Smooth muscle cell (in vitro differentiated cells): Measurements from ENCODE around the gene GCFC2. TPM values are rescaled to one million over a fixed set of nuclear protein-coding genes. Genes with fewer than 3 reads are reported as not detected.

Source experiments
- DNase-seq: peaks from one replicate; lab custom pipeline; 2025; ENCODE audit not compliant: unreplicated experiment; lab: John Stamatoyannopoulos, UW
- H2AFZ ChIP-seq: fragments of 200-600 bp; sonication (generic); 2 replicates; pipeline ENCODE4 v1.6.0; 2016; ENCODE audit warnings: antibody characterized with exemption, low read depth, mild to moderate bottlenecking
- H3F3A ChIP-seq: fragments of 200-600 bp; sonication (generic); 2 replicates; pipeline ENCODE4 v1.6.0; 2017; ENCODE audit warnings: antibody characterized with exemption, low read depth
- H3K27ac ChIP-seq: fragments of 200-600 bp; sonication (generic); 2 replicates; pipeline ENCODE4 v1.5.1; 2016; ENCODE audit warnings: low read depth, mild to moderate bottlenecking
- H3K27me3 ChIP-seq: fragments of 200-600 bp; sonication (generic); 2 replicates; pipeline ENCODE4 v1.6.1; 2016; ENCODE audit warnings: low read depth, mild to moderate bottlenecking
- H3K36me3 ChIP-seq: fragments of 200-600 bp; sonication (generic); 2 replicates; pipeline ENCODE4 v1.5.1; 2016; ENCODE audit warnings: low read depth
- H3K4me1 ChIP-seq: fragments of 200-600 bp; sonication (generic); 2 replicates; pipeline ENCODE4 v1.5.1; 2016; ENCODE audit warnings: low read depth
- H3K4me2 ChIP-seq: fragments of 200-600 bp; sonication (generic); 2 replicates; pipeline ENCODE4 v1.6.0; 2016; ENCODE audit warnings: mild to moderate bottlenecking
- H3K4me3 ChIP-seq: fragments of 200-600 bp; sonication (generic); 2 replicates; pipeline ENCODE4 v1.5.1; 2016; ENCODE audit warnings: mild to moderate bottlenecking
- H3K79me2 ChIP-seq: fragments of 200-600 bp; sonication (generic); 2 replicates; pipeline ENCODE4 v1.6.0; 2016; ENCODE audit warnings: low read depth, mild to moderate bottlenecking
- H3K9ac ChIP-seq: fragments of 200-600 bp; sonication (generic); 2 replicates; pipeline ENCODE4 v1.6.0; 2016; ENCODE audit warnings: low read depth
- H3K9me3 ChIP-seq: fragments of 200-600 bp; sonication (generic); replicated peaks from 2 replicates; pipeline ENCODE4 v1.5.1; 2016; ENCODE audit warnings: low read depth
- H4K20me1 ChIP-seq: fragments of 200-600 bp; sonication (generic); 2 replicates; pipeline ENCODE4 v1.6.0; 2016; ENCODE audit warnings: low read depth
- CTCF ChIP-seq: fragments of 200-600 bp; sonication (generic); IDR thresholded peaks from 2 replicates; pipeline ENCODE4 v1.5.1; 2017; ENCODE audit warnings: borderline replicate concordance, mild to moderate bottlenecking, antibody characterized with exemption; ENCODE audit not compliant: insufficient read depth, poor library complexity, severe bottlenecking
- WGBS: methylation state at CpG from one replicate; pipeline ENCODE4 v1.1.7; 2016; ENCODE audit warnings: low lambda C conversion rate; 5-methylcytosine and 5-hydroxymethylcytosine counted together
- polyA plus RNA-seq: library from polyadenylated mRNA; unstranded; fragments of >200 nt; fragmentation: Nextera tagmentation; extraction: Ambion mirVana; gene quantifications from 2 replicates; pipeline ENCODE4 v1.2.1, GENCODE V29; 2016
- total RNA-seq: library from RNA; depleted of rRNA; stranded (reverse); fragments of >200 nt; gene quantifications from 2 replicates; pipeline ENCODE4 v1.2.3, GENCODE V29; 2014

Gene GCFC2
- total and polyA plus RNA-seq, 2 experiments from 2014 or later: 5.7 to 11.5 TPM

GRCh38 chr2:75728614-75729419 lies 18.1 kb upstream of the GCFC2 start:
- WGBS: 83% methylated on average over 6 of the region's 6 CpGs
- no peak overlapping the region for H3K4me3 ChIP-seq
- TF ChIP-seq CTCF: no peak
- H3F3A ChIP-seq: no peaks in the 10 kb centered on the region
- H3K36me3 ChIP-seq: no peaks in the 10 kb centered on the region
- no peak for DNase-seq
- H3K9ac ChIP-seq: no peak overlapping the region
- no peaks in the 10 kb centered on the region for H3K79me2 ChIP-seq
- H3K4me1 ChIP-seq: no peaks in the 10 kb centered on the region
- no peaks in the 10 kb centered on the region for H3K9me3 ChIP-seq
- H2AFZ ChIP-seq: no peak overlapping the region
- no peaks in the 10 kb centered on the region for H3K27me3 ChIP-seq
- no peaks in the 10 kb centered on the region for H4K20me1 ChIP-seq
- H3K27ac ChIP-seq: no peak overlapping the region
- H3K4me2 ChIP-seq: no peak overlapping the region

DNA sequence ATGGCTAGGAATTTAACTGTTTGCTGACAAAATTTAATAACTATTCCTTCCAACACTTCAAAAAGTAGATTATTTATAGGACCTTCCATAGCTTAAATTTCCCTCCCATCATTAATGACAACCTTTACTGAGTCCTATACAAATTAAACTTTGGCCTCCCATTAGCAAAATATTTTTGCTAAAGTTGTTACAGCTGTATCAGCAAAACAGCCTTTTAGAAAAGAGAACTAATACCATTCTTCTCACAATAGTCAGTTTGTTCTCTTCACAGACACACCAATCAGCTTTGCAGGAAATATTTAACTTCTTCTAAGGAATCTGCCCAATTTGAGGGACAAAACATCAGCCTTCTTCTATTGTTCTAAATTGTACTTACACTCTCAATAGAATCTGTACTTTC lies 12.0 kb upstream of the GCFC2 start:
- no peak overlapping the region for H3K4me2 ChIP-seq
- H3K9ac ChIP-seq: no peak overlapping the region
- H3K4me3 ChIP-seq: no peak overlapping the region
- H2AFZ ChIP-seq: no peak overlapping the region
- no peak overlapping the region for H3K27ac ChIP-seq
- TF ChIP-seq CTCF: no peak
- H4K20me1 ChIP-seq: no peaks in the 10 kb centered on the region
- DNase-seq: no peak
- no peaks in the 10 kb centered on the region for H3K79me2 ChIP-seq
- no peaks in the 10 kb centered on the region for H3K36me3 ChIP-seq
- H3K4me1 ChIP-seq: no peaks in the 10 kb centered on the region
- no peaks in the 10 kb centered on the region for H3K9me3 ChIP-seq
- H3F3A ChIP-seq: no peaks in the 10 kb centered on the region
- H3K27me3 ChIP-seq: no peaks in the 10 kb centered on the region

DNA sequence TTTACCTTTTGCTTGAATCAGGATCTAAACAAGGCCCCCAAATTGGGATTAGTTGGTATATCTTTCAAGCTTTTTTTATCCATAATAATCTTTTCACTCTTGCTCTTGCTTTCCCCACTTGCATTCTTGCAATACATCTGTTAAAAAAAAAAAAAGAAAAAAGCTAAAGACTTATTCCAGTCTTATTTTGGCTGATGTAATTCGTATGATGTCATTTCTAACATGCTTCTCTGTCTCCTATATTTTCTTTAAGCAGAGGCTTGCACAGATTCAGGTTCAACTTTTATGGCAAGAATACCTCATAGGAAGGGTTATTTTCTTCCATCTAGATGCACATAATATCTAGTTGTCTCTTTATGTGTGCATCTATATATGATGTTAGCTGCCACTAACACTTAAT lies 9.8 kb upstream of the GCFC2 start:
- no peak for TF ChIP-seq CTCF
- H3K36me3 ChIP-seq: no peaks in the 10 kb centered on the region
- no peaks in the 10 kb centered on the region for H3F3A ChIP-seq
- no peaks in the 10 kb centered on the region for H3K4me1 ChIP-seq
- no peaks in the 10 kb centered on the region for H4K20me1 ChIP-seq
- no peak overlapping the region for H3K27ac ChIP-seq
- H3K27me3 ChIP-seq: no peaks in the 10 kb centered on the region
- no peak overlapping the region for H3K4me3 ChIP-seq
- 90% methylated on average over 1 of the region's 1 CpG for WGBS
- H3K9ac ChIP-seq: no peak overlapping the region
- no peaks in the 10 kb centered on the region for H3K9me3 ChIP-seq
- H2AFZ ChIP-seq: no peak overlapping the region
- no peaks in the 10 kb centered on the region for H3K79me2 ChIP-seq
- DNase-seq: no peak
- H3K4me2 ChIP-seq: no peak overlapping the region

GRCh38 chr2:75719616-75720015 lies 8.9 kb upstream of the GCFC2 start:
- Histone ChIP-seq H3K4me2 (no peak overlapping the region), H3K4me3 (no peak overlapping the region), H3K9me3 (no peaks in the 10 kb centered on the region), H3K79me2 (no peaks in the 10 kb centered on the region), H3K36me3 (no peaks in the 10 kb centered on the region), H3K27ac (no peak overlapping the region), H3F3A (no peaks in the 10 kb centered on the region), H2AFZ (no peak overlapping the region), H4K20me1 (no peaks in the 10 kb centered on the region), H3K9ac (no peak overlapping the region), H3K4me1 (no peaks in the 10 kb centered on the region), H3K27me3 (no peaks in the 10 kb centered on the region)
- 81% methylated on average over 1 of the region's 1 CpG for WGBS
- no peak for TF ChIP-seq CTCF
- DNase-seq: no peak
